ENCODE data around the gene CDKN1A. TPM values are rescaled to one million over a fixed set of nuclear protein-coding genes. Genes with fewer than 3 reads are reported as not detected.

The CDKN1A gene
- total and polyA plus RNA-seq, 9 donors: 82.1 to 305 (median 134) TPM

GRCh38 chr6:36716476-36717093 is 38.1 kb downstream of the CDKN1A start:
- H3K4me3 ChIP-seq: no peak overlapping the region
- DNase-seq: no peak

GRCh38 chr6:36717231-36717825 is 38.8 kb downstream of the CDKN1A start:
- TF ChIP-seq EP300 (IDR thresholded peaks at IDR 0.05) (no peak), POLR2A (IDR thresholded peaks at IDR 0.05) (no peak), CTCF (IDR thresholded peaks at IDR 0.05) (no peak)
- Histone ChIP-seq H3K36me3 (no peaks in the 10 kb centered on the region), H3K27me3 (no peaks in the 10 kb centered on the region), H3K9me3 (no peaks in the 10 kb centered on the region), H3K27ac (no peak overlapping the region), H3K4me3 (no peak overlapping the region), H3K4me1 (ENCODE audit: insufficient read depth) (no peaks in the 10 kb centered on the region)
- WGBS, 3 donors: 57 to 70% (median 58%) methylated on average over 13 of the region's 13 CpGs
- intact Hi-C loops (cut with DNase I): no loop called here
- DNase-seq: peak in 1 of 5 donors; percentile 10

More at GRCh38 chr6:36716476-36717093, 38.1 kb downstream of the CDKN1A start:
- H3K27ac ChIP-seq: no peak overlapping the region
- TF ChIP-seq EP300 (IDR thresholded peaks at IDR 0.05) (no peak), CTCF (IDR thresholded peaks at IDR 0.05) (no peak), POLR2A (IDR thresholded peaks at IDR 0.05) (no peak)
- WGBS, 3 donors: 86 to 89% (median 89%) methylated on average over 8 of the region's 8 CpGs
- intact Hi-C loops (cut with DNase I): no loop called here
- no peaks in the 10 kb centered on the region for H3K9me3 ChIP-seq
- H3K27me3 ChIP-seq: no peaks in the 10 kb centered on the region
- H3K36me3 ChIP-seq: no peaks in the 10 kb centered on the region
- no peaks in the 10 kb centered on the region for H3K4me1 ChIP-seq (ENCODE audit: insufficient read depth)

- Histone ChIP-seq H3K27ac (no peak overlapping the region), H3K9me3 (no peaks in the 10 kb centered on the region), H3K4me1 (ENCODE audit: insufficient read depth) (no peaks in the 10 kb centered on the region), H3K27me3 (no peaks in the 10 kb centered on the region), H3K36me3 (no peaks in the 10 kb centered on the region), H3K4me3 (no peak overlapping the region)
- intact Hi-C loops (cut with DNase I): no loop called here
- TF ChIP-seq POLR2A (IDR thresholded peaks at IDR 0.05): no peak
- no peak for TF ChIP-seq EP300 (IDR thresholded peaks at IDR 0.05)
- no peak for TF ChIP-seq CTCF (IDR thresholded peaks at IDR 0.05)
- DNase-seq: peak in 1 of 5 donors; percentile 27
- 76 to 85% (median 78%) methylated on average over 12 of the region's 12 CpGs for WGBS, 3 donors
Observed at GRCh38 chr6:36717871-36718540, 39.5 kb downstream of the CDKN1A start.

- H3K4me3 ChIP-seq: no peak overlapping the region
- no peak for DNase-seq
- H3K27ac ChIP-seq: no peak overlapping the region
- H3K27me3 ChIP-seq: no peaks in the 10 kb centered on the region
- TF ChIP-seq POLR2A (IDR thresholded peaks at IDR 0.05) (no peak), EP300 (IDR thresholded peaks at IDR 0.05) (no peak), CTCF (IDR thresholded peaks at IDR 0.05) (no peak)
- H3K4me1 ChIP-seq (ENCODE audit: insufficient read depth): no peaks in the 10 kb centered on the region
- intact Hi-C loops (cut with DNase I): no loop called here
- H3K9me3 ChIP-seq: no peaks in the 10 kb centered on the region
- 76 to 84% (median 80%) methylated on average over 5 of the region's 5 CpGs for WGBS, 3 donors
- H3K36me3 ChIP-seq: no peaks in the 10 kb centered on the region
Observed at GRCh38 chr6:36718560-36718959, 40.0 kb downstream of the CDKN1A start.

Data from ovary (tissue), 9 donors.